Liver (tissue), 9 donors: ENCODE measurements around the gene DGCR2. TPM values are rescaled to one million over a fixed set of nuclear protein-coding genes. Genes with fewer than 3 reads are reported as not detected.
A peak's percentile ranks its signal among the peaks of the same experiment; 100 is the strongest.
"Not testable (repeated sequence)": the region's sequence is repeated elsewhere in the genome, so short reads cannot be mapped to it uniquely, and the experiment has no call there.

Source experiments
- DNase-seq: peaks from one replicate; pipeline ENCODE4 v3.0.0-alpha.2; 2017; ENCODE audit warnings: low spot score
- H3K27ac ChIP-seq, 2 donors: one replicate each; pipeline ENCODE4 v1.7.0; 2013; ENCODE audit warnings: inconsistent platforms in 2 of 2, low read length in 2 of 2, control low read depth in 1 of 2, low read depth in 1 of 2, mild to moderate bottlenecking in 1 of 2
- H3K27me3 ChIP-seq, 4 donors: one replicate each; pipeline versions ENCODE4 v1.6.1 to v1.7.0; 2013; ENCODE audit warnings: low read length in 3 of 4, inconsistent platforms in 1 of 4, mild to moderate bottlenecking in 1 of 4, moderate library complexity in 1 of 4; ENCODE audit not compliant: control insufficient read depth in 4 of 4, insufficient read depth in 4 of 4
- H3K36me3 ChIP-seq, 4 donors: one replicate each; pipeline versions ENCODE4 v1.6.1 to v1.7.0; 2013; ENCODE audit warnings: low read length in 3 of 4, mild to moderate bottlenecking in 3 of 4, low read depth in 1 of 4, moderate library complexity in 1 of 4; ENCODE audit not compliant: control insufficient read depth in 4 of 4, insufficient read depth in 3 of 4
- H3K4me1 ChIP-seq, 4 donors: one replicate each; pipeline versions ENCODE4 v1.6.1 to v1.7.0; 2013; ENCODE audit warnings: low read length in 3 of 4, mild to moderate bottlenecking in 3 of 4, moderate library complexity in 1 of 4; ENCODE audit not compliant: control insufficient read depth in 4 of 4, insufficient read depth in 4 of 4
- H3K4me3 ChIP-seq, 3 donors: one replicate each; pipeline versions ENCODE4 v1.6.1 to v1.7.0; 2013; ENCODE audit warnings: low read length in 3 of 3, control low read depth in 1 of 3, low read depth in 1 of 3, mild to moderate bottlenecking in 1 of 3
- H3K9ac ChIP-seq, 2 donors: one replicate each; pipeline ENCODE4 v1.7.0; 2013; ENCODE audit warnings: low read length in 2 of 2, mild to moderate bottlenecking in 2 of 2, moderate library complexity in 2 of 2, control low read depth in 1 of 2, low read depth in 1 of 2
- H3K9me3 ChIP-seq, 4 donors: one replicate each; pipeline versions ENCODE4 v1.6.1 to v1.7.0; 2013; ENCODE audit warnings: low read length in 3 of 4; ENCODE audit not compliant: control insufficient read depth in 4 of 4
- CTCF ChIP-seq: fragments of 150-350 bp; IDR thresholded peaks from 2 replicates; pipeline ENCODE4 v1.5.1; 2017; ENCODE audit warnings: improper control_type of control experiment, low read depth, low read length; ENCODE audit not compliant: missing input control
- EGR1 ChIP-seq, 2 donors: IDR thresholded peaks; 2 replicates each; pipeline ENCODE4 v1.6.1; 2016 to 2018; ENCODE audit warnings: antibody characterized with exemption in 2 of 2, low read depth in 2 of 2
- GABPA ChIP-seq, 2 donors: IDR thresholded peaks in 1 of 2; conservative IDR thresholded peaks in 1 of 2; 2 replicates each; pipeline ENCODE4 v1.6.1; 2016; ENCODE audit warnings: antibody characterized with exemption in 2 of 2, mild to moderate bottlenecking in 1 of 2, moderate library complexity in 1 of 2
- HNF4A ChIP-seq, 2 donors: conservative IDR thresholded peaks; 2 replicates each; pipeline ENCODE4 v1.6.1; 2016; ENCODE audit warnings: antibody characterized with exemption in 2 of 2, mild to moderate bottlenecking in 2 of 2
- HNF4G ChIP-seq: IDR thresholded peaks from 2 replicates; pipeline ENCODE4 v1.6.1; 2016; ENCODE audit warnings: antibody characterized with exemption
- RAD21 ChIP-seq, 2 donors: IDR thresholded peaks; 2 replicates each; pipeline ENCODE4 v1.6.1; 2016; ENCODE audit warnings: antibody characterized with exemption in 2 of 2, mild to moderate bottlenecking in 2 of 2
- SP1 ChIP-seq: IDR thresholded peaks from 2 replicates; pipeline ENCODE4 v1.6.1; 2018; ENCODE audit warnings: antibody characterized with exemption, mild to moderate bottlenecking
- YY1 ChIP-seq: IDR thresholded peaks from 2 replicates; pipeline ENCODE4 v1.6.1; 2016; ENCODE audit warnings: antibody characterized with exemption, mild to moderate bottlenecking
- WGBS: extraction: QIAGEN DNeasy Blood & Tissue Kit; methylation state at CpG from one replicate; pipeline ENCODE4 v1.1.7; 2013; 5-methylcytosine and 5-hydroxymethylcytosine counted together
- polyA plus RNA-seq, 2 donors: library from polyadenylated mRNA; stranded (reverse) in 1 of 2; unstranded in 1 of 2; fragments of 200-250 nt in 1 of 2; fragments of >200 nt in 1 of 2; fragmentation: Nextera tagmentation in 1 of 2; extraction: Ambion mirVana in 1 of 2; gene quantifications; one replicate each; pipeline versions ENCODE4 v1.2.1 to v1.2.3, GENCODE V29; 2013 to 2015
- total RNA-seq, 2 donors: library from RNA; depleted of rRNA; stranded (reverse); fragments of >200 nt; gene quantifications; one replicate each; pipeline ENCODE4 v1.2.3, GENCODE V29; 2014
- TF ChIP-seq, protein P1 (sequence below): IDR thresholded peaks from 2 replicates; pipeline ENCODE4 v1.6.1; 2016; ENCODE audit warnings: antibody characterized with exemption, mild to moderate bottlenecking
- donor health status: healthy.
- donor health status: healthy.
- donor health status: healthy.
- donor health status: healthy.
- donor health status: healthy.

DGCR2 gene
- total and polyA plus RNA-seq, 4 donors: 11.2 to 30.0 (median 21.1) TPM

- H3K27ac ChIP-seq: no peak overlapping the region
- H3K9ac ChIP-seq: no peak overlapping the region
- peak; percentile 31 for DNase-seq
- H3K4me1 ChIP-seq: no peaks in the 10 kb centered on the region
- H3K4me3 ChIP-seq: no peak overlapping the region
- 86% methylated on average over 17 of the region's 17 CpGs for WGBS
- no peaks in the 10 kb centered on the region for H3K9me3 ChIP-seq
- H3K36me3 ChIP-seq: peaks cover 6 to 39% (median 16%) of the 10 kb centered on the region in 4 donors
- H3K27me3 ChIP-seq: no peaks in the 10 kb centered on the region
- TF ChIP-seq CTCF (peak; percentile 13), RAD21 (IDR thresholded peaks at IDR 0.05) (peak in 1 of 2 donors; percentile 51), YY1 (no peak)
Observed at GRCh38 chr22:19036523-19037273, 85.5 kb downstream of the DGCR2 start.

DNA sequence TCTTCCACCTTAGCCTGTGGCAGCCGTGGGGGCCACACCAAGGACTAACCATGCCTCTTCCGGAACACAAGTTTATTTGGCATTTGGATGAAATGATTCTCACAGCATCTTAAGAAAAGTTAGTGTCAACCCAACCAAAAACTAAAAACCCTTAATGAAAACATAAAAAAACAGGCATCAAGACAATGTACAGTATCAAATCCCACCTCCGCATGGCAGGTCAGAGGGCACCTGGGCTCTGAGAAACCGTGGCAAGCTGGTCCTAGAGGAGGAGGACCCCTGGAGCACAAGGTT lies 86.0 kb downstream of the DGCR2 start:
- Histone ChIP-seq H3K27me3 (no peaks in the 10 kb centered on the region), H3K9me3 (no peaks in the 10 kb centered on the region), H3K9ac (no peak overlapping the region), H3K4me3 (no peak overlapping the region), H3K36me3 (peaks cover 2 to 34% (median 14%) of the 10 kb centered on the region in 4 donors), H3K4me1 (no peaks in the 10 kb centered on the region), H3K27ac (no peak overlapping the region)
- TF ChIP-seq EGR1 (IDR thresholded peaks at IDR 0.05; ENCODE audit: low read depth in 2 of 2) (no peak), GABPA (IDR thresholded peaks at IDR 0.05 in 1 of 2, conservative IDR thresholded peaks at IDR 0.05 in 1 of 2) (no peak), HNF4A (conservative IDR thresholded peaks at IDR 0.05) (no peak)
- WGBS: 81% methylated on average over 4 of the region's 4 CpGs
- DNase-seq: no peak

DNA sequence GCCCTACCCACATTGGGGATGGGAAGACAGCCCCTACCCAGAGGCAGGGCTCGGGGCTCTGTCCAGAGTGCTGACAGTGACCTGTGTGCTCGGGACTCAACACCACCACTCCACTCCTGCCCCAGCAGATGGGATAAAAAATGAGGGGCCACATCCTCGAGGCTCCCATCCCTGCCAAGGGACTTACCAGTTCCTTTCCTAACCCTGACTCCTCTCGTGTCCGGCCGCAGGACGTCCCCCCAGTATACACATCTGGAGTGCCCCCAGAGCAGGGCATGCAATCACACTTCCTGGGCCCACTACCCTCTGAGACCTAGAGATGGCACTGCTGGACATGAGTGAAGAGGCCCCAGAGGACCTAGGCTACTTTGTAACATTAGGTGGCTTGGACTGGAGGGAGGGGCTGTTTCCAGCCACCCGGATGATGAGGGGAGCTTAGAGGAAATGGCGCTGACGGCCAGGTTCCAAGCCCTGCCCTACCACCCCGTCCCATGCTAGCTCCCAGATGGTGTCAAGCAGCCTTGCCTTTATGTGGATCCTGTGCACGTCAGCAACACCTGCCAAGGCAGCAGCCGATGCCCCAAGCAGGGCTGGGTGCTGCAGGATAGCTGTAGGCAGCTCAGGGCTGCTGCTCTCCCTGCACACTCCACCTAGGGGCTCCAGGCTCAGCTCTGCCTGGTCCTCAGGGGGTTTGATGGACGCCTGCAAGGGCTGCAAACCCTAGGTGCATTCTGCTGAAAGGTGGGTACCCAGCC lies 86.6 kb downstream of the DGCR2 start:
- peak; percentile 31 for DNase-seq
- TF ChIP-seq, protein P1, sequence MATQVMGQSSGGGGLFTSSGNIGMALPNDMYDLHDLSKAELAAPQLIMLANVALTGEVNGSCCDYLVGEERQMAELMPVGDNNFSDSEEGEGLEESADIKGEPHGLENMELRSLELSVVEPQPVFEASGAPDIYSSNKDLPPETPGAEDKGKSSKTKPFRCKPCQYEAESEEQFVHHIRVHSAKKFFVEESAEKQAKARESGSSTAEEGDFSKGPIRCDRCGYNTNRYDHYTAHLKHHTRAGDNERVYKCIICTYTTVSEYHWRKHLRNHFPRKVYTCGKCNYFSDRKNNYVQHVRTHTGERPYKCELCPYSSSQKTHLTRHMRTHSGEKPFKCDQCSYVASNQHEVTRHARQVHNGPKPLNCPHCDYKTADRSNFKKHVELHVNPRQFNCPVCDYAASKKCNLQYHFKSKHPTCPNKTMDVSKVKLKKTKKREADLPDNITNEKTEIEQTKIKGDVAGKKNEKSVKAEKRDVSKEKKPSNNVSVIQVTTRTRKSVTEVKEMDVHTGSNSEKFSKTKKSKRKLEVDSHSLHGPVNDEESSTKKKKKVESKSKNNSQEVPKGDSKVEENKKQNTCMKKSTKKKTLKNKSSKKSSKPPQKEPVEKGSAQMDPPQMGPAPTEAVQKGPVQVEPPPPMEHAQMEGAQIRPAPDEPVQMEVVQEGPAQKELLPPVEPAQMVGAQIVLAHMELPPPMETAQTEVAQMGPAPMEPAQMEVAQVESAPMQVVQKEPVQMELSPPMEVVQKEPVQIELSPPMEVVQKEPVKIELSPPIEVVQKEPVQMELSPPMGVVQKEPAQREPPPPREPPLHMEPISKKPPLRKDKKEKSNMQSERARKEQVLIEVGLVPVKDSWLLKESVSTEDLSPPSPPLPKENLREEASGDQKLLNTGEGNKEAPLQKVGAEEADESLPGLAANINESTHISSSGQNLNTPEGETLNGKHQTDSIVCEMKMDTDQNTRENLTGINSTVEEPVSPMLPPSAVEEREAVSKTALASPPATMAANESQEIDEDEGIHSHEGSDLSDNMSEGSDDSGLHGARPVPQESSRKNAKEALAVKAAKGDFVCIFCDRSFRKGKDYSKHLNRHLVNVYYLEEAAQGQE: peak; percentile 93
- TF ChIP-seq RAD21 (IDR thresholded peaks at IDR 0.05): peak; percentile 51 to 60
- no peak for TF ChIP-seq SP1
- TF ChIP-seq CTCF: peak; percentile 20
- TF ChIP-seq HNF4G: no peak
- WGBS: 41% methylated on average over 14 of the region's 14 CpGs

GRCh38 chr22:19035126-19035473 lies 87.1 kb downstream of the DGCR2 start:
- not testable (repeated sequence) for H3K9me3 ChIP-seq, H3K27me3 ChIP-seq, DNase-seq, H3K9ac ChIP-seq, H3K27ac ChIP-seq, H3K4me1 ChIP-seq, H3K4me3 ChIP-seq
- H3K36me3 ChIP-seq: peaks cover 2 to 23% (median 10%) of the 10 kb centered on the region in 4 donors
- WGBS: 35% methylated on average over 6 of the region's 6 CpGs

More for the DNA sequence above, 86.6 kb downstream of the DGCR2 start:
- Histone ChIP-seq H3K27me3 (no peaks in the 10 kb centered on the region), H3K4me1 (no peaks in the 10 kb centered on the region), H3K36me3 (peaks cover 2 to 29% (median 11%) of the 10 kb centered on the region in 4 donors), H3K4me3 (no peak overlapping the region), H3K9ac (no peak overlapping the region), H3K9me3 (no peaks in the 10 kb centered on the region), H3K27ac (no peak overlapping the region)
